ENCODE data around the gene NATD1.
A peak's percentile ranks its signal among the peaks of the same experiment; 100 is the strongest.

Gene NATD1

GRCh38 chr17:21242026-21242697 is 11.0 kb downstream of the NATD1 start:
- no peak for TF ChIP-seq CTCF (IDR thresholded peaks at IDR 0.05; ENCODE audit: low read depth, low read length)
- H3K4me3 ChIP-seq (ENCODE audit: low read depth, low read length) = no peak overlapping the region

DNA sequence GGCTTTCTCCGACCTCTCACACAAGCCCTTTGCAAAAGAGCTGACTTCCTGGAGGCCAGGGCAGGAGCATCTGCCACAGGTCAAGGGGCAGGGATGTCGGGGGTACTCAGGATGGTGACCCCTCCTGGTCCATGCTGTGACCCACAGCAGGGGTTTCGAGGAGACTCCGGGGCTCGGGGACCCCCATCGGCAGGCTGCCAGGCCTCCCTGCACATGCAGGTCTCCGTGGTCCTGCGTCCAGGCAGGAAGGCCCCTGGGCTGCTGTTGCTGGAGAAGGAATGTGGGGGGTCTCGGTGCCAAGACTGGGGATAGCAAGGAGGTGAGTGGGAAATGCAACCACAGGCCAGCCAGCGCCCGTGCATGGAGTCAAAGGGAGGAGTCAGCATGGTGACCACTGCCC is 11.6 kb downstream of the NATD1 start:
- TF ChIP-seq CTCF (IDR thresholded peaks at IDR 0.05; ENCODE audit: low read depth, low read length) = no peak
- no peak overlapping the region for H3K4me3 ChIP-seq (ENCODE audit: low read depth, low read length)

DNA sequence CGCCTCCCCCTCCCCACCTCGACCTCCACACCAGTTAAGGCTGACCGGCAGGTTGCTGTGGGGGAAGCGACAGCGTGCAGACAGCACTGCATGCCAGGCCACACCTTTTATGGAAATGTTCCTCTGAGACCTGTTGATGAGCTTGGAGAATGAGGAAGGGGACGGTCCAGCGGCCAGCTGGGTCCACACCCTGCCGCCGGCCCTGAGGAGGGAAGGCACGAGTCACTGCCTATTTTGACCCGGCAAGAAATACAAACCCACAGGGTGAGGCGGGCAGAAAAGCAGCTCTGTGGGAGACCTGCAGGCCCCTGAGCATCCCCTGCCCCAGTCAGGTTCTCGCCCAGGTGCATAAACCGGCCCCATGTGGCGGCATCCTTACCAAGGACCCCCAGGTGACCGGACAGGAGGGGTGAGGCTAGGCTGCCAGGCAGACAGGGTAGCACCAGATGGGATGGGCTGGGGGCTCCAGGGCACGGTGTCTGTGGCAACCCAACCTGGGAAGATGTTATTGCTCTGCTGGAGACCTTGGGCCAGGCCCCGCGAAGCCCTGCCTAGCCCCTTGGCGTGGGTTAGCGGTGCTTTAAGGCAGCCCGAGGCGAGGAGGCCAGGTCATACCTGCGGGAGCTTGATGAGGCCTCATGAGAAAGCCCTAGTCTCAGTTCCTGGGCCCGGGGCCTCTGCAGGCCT is 12.7 kb downstream of the NATD1 start:
- no peak overlapping the region for H3K4me3 ChIP-seq (ENCODE audit: low read depth, low read length)
- TF ChIP-seq CTCF (IDR thresholded peaks at IDR 0.05; ENCODE audit: low read depth, low read length) = no peak

GRCh38 chr17:21239680-21240368 is 13.4 kb downstream of the NATD1 start:
- H3K4me3 ChIP-seq (ENCODE audit: low read depth, low read length) = no peak overlapping the region
- TF ChIP-seq CTCF (IDR thresholded peaks at IDR 0.05; ENCODE audit: low read depth, low read length) = peak; percentile 51; the same call in 1 of the 2 replicates

GRCh38 chr17:21235921-21236320 is 17.3 kb downstream of the NATD1 start:
- H3K4me3 ChIP-seq (ENCODE audit: low read depth, low read length) = no peak overlapping the region
- TF ChIP-seq CTCF (IDR thresholded peaks at IDR 0.05; ENCODE audit: low read depth, low read length) = no peak

DNA sequence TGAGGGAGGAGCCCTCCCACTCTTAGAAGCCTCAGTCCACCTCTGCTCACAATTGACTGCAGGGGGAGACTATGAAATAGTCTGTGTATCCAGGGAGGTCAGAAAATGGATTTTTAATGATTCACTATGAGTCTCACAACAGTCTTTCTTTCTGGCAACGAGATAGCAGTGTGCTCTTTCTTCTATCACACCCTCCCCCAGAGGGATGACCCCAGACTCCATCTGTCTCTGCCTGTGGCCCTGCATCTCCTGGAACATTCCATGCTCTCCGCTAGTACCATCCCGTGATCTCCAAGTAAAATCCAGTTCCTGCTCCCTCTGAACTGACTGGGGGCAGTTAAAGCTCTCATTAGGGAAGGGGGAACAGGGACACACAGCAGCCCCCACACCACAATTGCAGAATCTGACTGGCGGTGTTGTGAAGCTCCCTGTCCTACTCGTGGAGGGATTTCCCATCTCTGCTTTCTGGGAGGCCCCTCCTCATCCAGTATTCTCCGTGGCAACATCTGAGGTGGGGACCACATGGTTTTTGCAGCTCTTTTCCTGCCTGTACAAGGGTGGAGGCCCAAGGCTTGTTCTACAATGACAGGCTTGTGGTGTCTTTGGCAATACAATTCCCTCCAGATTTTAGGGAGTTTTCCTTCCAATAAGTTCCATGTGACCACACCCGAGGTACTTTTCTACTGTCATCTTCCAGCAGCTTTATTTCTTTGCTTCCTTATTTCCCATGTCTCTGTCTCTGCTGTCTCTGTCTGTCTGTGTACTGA is 19.4 kb downstream of the NATD1 start:
- no peak for TF ChIP-seq CTCF (IDR thresholded peaks at IDR 0.05; ENCODE audit: low read depth, low read length)
- H3K4me3 ChIP-seq (ENCODE audit: low read depth, low read length) = no peak overlapping the region

Measured in WI38 (cell line).